Dendritic cell treated with granulocyte-macrophage colony-stimulating factor and Interleukin-4, amounts not matched to agents 40 ng/mL and 50 ng/mL, for 4 days (primary cell): Measurements from ENCODE around the gene SEPTIN1.
A peak's percentile ranks its signal among the peaks of the same experiment; 100 is the strongest.

ENCODE experiments used
- H3K27ac Mint-ChIP-seq: one replicate; pipeline ENCODE4 v1.8.0; 2022; ENCODE audit warnings: mild to moderate bottlenecking, mixed read lengths
- H3K27me3 Mint-ChIP-seq: one replicate; pipeline ENCODE4 v1.8.0; 2022; ENCODE audit warnings: mild to moderate bottlenecking, mixed read lengths
- H3K36me3 Mint-ChIP-seq: one replicate; pipeline ENCODE4 v1.8.0; 2022; ENCODE audit warnings: low read depth, mixed read lengths
- H3K4me1 Mint-ChIP-seq: one replicate; pipeline ENCODE4 v1.8.0; 2022; ENCODE audit warnings: low read depth, mixed read lengths
- H3K4me3 Mint-ChIP-seq: one replicate; pipeline ENCODE4 v1.8.0; 2022; ENCODE audit warnings: mild to moderate bottlenecking, moderate library complexity, mixed read lengths
- H3K9me3 Mint-ChIP-seq: one replicate; pipeline ENCODE4 v1.8.0; 2022; ENCODE audit warnings: mixed read lengths
- intact Hi-C: fragments of 100-400 bp; cut with micrococcal nuclease; formaldehyde crosslinking; loops from one replicate; pipeline ENCODE4 v1.15.0; 2022

Gene SEPTIN1

GRCh38 chr16:30382111-30382881, at the start of gene SEPTIN1:
Gene SEPTIN1, minus strand, starts transcription at chr16:30382561. Its CDS starts 19 bp downstream, at chr16:30382542.
- Mint-ChIP-seq H3K9me3 (no peaks in the 10 kb centered on the region), H3K27me3 (peaks cover 29% of the 10 kb centered on the region), H3K36me3 (peaks cover 10% of the 10 kb centered on the region), H3K4me3 (no peak within 1 kb of the TSS), H3K4me1 (peaks cover 43% of the 10 kb centered on the region), H3K27ac (no peak within 1 kb of the TSS)
- intact Hi-C loops, result no loop called here

- H3K36me3 Mint-ChIP-seq, result peaks cover 8% of the 10 kb centered on the region
- no peaks in the 10 kb centered on the region for H3K9me3 Mint-ChIP-seq
- intact Hi-C loops, result loop anchor here (1.0 kb wide), 1 partner anchor 13 kb away; no protein-coding TSS in a partner anchor
- H3K27ac Mint-ChIP-seq, result no peak overlapping the region
- peaks cover 12% of the 10 kb centered on the region for H3K4me1 Mint-ChIP-seq
- no peaks in the 10 kb centered on the region for H3K27me3 Mint-ChIP-seq
- no peak overlapping the region for H3K4me3 Mint-ChIP-seq
These were observed 48.1 kb upstream of the SEPTIN1 start for GRCh38 chr16:30430428-30430970.

- Mint-ChIP-seq H3K36me3 (peaks cover 14% of the 10 kb centered on the region), H3K4me3 (no peak within 1 kb of the TSS), H3K4me1 (peaks cover 12% of the 10 kb centered on the region), H3K27ac (no peak within 1 kb of the TSS), H3K27me3 (no peaks in the 10 kb centered on the region), H3K9me3 (no peaks in the 10 kb centered on the region)
- intact Hi-C loops, result loop anchor here (1.0 kb wide), 1 partner anchor 13 kb away; no protein-coding TSS in a partner anchor
These were observed 47.5 kb upstream of the SEPTIN1 start, which contains the start of gene DCTPP1 for GRCh38 chr16:30429678-30430427. Gene DCTPP1, minus strand, starts transcription at chr16:30430030. Its CDS starts 50 bp downstream, at chr16:30429980.

- intact Hi-C loops, result no loop called here
- H3K27ac Mint-ChIP-seq, result no peak overlapping the region
- peaks cover 12% of the 10 kb centered on the region for H3K4me1 Mint-ChIP-seq
- no peak overlapping the region for H3K4me3 Mint-ChIP-seq
- no peaks in the 10 kb centered on the region for H3K27me3 Mint-ChIP-seq
- no peaks in the 10 kb centered on the region for H3K9me3 Mint-ChIP-seq
- H3K36me3 Mint-ChIP-seq, result peaks cover 19% of the 10 kb centered on the region
These were observed 47.0 kb upstream of the SEPTIN1 start for GRCh38 chr16:30429418-30429677.

- no peak overlapping the region for H3K4me3 Mint-ChIP-seq
These were observed 45.7 kb upstream of the SEPTIN1 start for GRCh38 chr16:30428055-30428454.

GRCh38 chr16:30421010-30421409, 38.6 kb upstream of the SEPTIN1 start:
- Mint-ChIP-seq H3K27me3 (no peaks in the 10 kb centered on the region), H3K36me3 (peaks cover 59% of the 10 kb centered on the region), H3K9me3 (no peaks in the 10 kb centered on the region), H3K4me1 (peaks cover 15% of the 10 kb centered on the region), H3K27ac (no peak overlapping the region), H3K4me3 (no peak overlapping the region)
- intact Hi-C loops, result no loop called here

More at GRCh38 chr16:30428055-30428454, 45.7 kb upstream of the SEPTIN1 start:
- intact Hi-C loops, result no loop called here
- no peaks in the 10 kb centered on the region for H3K27me3 Mint-ChIP-seq
- H3K4me1 Mint-ChIP-seq, result peaks cover 12% of the 10 kb centered on the region
- H3K9me3 Mint-ChIP-seq, result no peaks in the 10 kb centered on the region
- H3K36me3 Mint-ChIP-seq, result peaks cover 32% of the 10 kb centered on the region
- H3K27ac Mint-ChIP-seq, result peak overlapping the region; percentile 2

- Mint-ChIP-seq H3K4me1 (peaks cover 11% of the 10 kb centered on the region), H3K36me3 (peaks cover 39% of the 10 kb centered on the region), H3K27ac (peak overlapping the region; percentile 67), H3K4me3 (peak overlapping the region; percentile 74), H3K27me3 (no peaks in the 10 kb centered on the region), H3K9me3 (no peaks in the 10 kb centered on the region)
- intact Hi-C loops, result no loop called here
These were observed 36.2 kb upstream of the SEPTIN1 start for GRCh38 chr16:30418350-30419181.

GRCh38 chr16:30417529-30418349, 35.4 kb upstream of the SEPTIN1 start:
- peaks cover 11% of the 10 kb centered on the region for H3K4me1 Mint-ChIP-seq
- no peaks in the 10 kb centered on the region for H3K27me3 Mint-ChIP-seq
- H3K4me3 Mint-ChIP-seq, result peak overlapping the region; percentile 74
- intact Hi-C loops, result loop anchor here (1.0 kb wide), 1 partner anchor 13 kb away; the partner anchor contains the start of gene DCTPP1
- H3K36me3 Mint-ChIP-seq, result peaks cover 34% of the 10 kb centered on the region
- H3K27ac Mint-ChIP-seq, result peak overlapping the region; percentile 67
- H3K9me3 Mint-ChIP-seq, result no peaks in the 10 kb centered on the region

- H3K27me3 Mint-ChIP-seq, result no peaks in the 10 kb centered on the region
- no peaks in the 10 kb centered on the region for H3K9me3 Mint-ChIP-seq
- no peak overlapping the region for H3K27ac Mint-ChIP-seq
- peaks cover 33% of the 10 kb centered on the region for H3K36me3 Mint-ChIP-seq
- peak overlapping the region; percentile 74 for H3K4me3 Mint-ChIP-seq
- H3K4me1 Mint-ChIP-seq, result peaks cover 11% of the 10 kb centered on the region
- intact Hi-C loops, result loop anchor here (1.0 kb wide), 1 partner anchor 13 kb away; the partner anchor contains the start of gene DCTPP1
These were observed 34.5 kb upstream of the SEPTIN1 start for GRCh38 chr16:30416624-30417528.

- peaks cover 11% of the 10 kb centered on the region for H3K4me1 Mint-ChIP-seq
These were observed 33.8 kb upstream of the SEPTIN1 start for GRCh38 chr16:30416047-30416603.

GRCh38 chr16:30414159-30414558, 31.8 kb upstream of the SEPTIN1 start:
- Mint-ChIP-seq H3K4me1 (peaks cover 24% of the 10 kb centered on the region), H3K9me3 (no peaks in the 10 kb centered on the region), H3K27ac (no peak overlapping the region), H3K4me3 (no peak overlapping the region), H3K27me3 (no peaks in the 10 kb centered on the region), H3K36me3 (peaks cover 24% of the 10 kb centered on the region)
- intact Hi-C loops, result no loop called here

More at GRCh38 chr16:30416047-30416603, 33.8 kb upstream of the SEPTIN1 start:
- intact Hi-C loops, result no loop called here
- H3K27me3 Mint-ChIP-seq, result no peaks in the 10 kb centered on the region
- no peak overlapping the region for H3K4me3 Mint-ChIP-seq
- H3K27ac Mint-ChIP-seq, result no peak overlapping the region
- peaks cover 33% of the 10 kb centered on the region for H3K36me3 Mint-ChIP-seq
- H3K9me3 Mint-ChIP-seq, result no peaks in the 10 kb centered on the region
